Measurements from ENCODE around the gene FIBCD1. TPM values are rescaled to one million over a fixed set of nuclear protein-coding genes. Genes with fewer than 3 reads are reported as not detected.
"Not testable (repeated sequence)": the region's sequence is repeated elsewhere in the genome, so short reads cannot be mapped to it uniquely, and the experiment has no call there.

Gene FIBCD1
- total and polyA plus RNA-seq, 2 experiments from 2014 or later, result 0.43 to 4.0 TPM

DNA sequence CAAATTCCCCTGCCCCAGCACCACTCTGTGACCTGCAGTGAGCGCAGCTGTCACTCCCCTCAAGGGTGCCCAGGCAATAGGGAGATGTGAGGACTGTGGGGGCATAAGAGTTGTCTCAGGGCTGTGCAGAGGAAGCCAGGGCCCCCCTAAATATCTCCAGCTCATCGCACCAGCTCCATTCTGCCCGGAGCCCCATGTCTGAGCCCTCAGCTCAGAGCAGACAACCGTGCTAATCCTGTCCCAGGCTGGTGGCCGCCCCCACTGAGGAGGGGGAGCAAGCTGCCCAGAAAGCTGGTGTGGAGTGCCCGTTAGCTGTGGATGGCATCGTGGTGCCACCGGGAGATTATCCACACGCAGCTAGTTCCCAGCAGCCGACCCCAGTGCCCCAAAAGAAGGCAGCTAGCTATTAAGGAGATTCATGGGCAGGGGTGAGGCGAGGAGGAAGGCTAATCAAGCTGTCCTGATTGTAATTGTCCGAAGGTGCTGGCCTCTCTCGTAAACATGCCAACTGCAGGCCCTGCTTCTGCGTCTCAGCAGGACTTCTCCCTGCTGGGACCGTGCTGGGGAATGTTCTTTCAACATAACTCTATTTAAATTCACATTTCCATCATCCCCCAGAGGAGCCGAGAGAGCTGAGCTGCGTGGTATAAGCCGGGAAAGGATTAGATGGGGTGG is 17.0 kb upstream of the FIBCD1 start:
- TF ChIP-seq, protein P1, sequence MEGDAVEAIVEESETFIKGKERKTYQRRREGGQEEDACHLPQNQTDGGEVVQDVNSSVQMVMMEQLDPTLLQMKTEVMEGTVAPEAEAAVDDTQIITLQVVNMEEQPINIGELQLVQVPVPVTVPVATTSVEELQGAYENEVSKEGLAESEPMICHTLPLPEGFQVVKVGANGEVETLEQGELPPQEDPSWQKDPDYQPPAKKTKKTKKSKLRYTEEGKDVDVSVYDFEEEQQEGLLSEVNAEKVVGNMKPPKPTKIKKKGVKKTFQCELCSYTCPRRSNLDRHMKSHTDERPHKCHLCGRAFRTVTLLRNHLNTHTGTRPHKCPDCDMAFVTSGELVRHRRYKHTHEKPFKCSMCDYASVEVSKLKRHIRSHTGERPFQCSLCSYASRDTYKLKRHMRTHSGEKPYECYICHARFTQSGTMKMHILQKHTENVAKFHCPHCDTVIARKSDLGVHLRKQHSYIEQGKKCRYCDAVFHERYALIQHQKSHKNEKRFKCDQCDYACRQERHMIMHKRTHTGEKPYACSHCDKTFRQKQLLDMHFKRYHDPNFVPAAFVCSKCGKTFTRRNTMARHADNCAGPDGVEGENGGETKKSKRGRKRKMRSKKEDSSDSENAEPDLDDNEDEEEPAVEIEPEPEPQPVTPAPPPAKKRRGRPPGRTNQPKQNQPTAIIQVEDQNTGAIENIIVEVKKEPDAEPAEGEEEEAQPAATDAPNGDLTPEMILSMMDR (IDR thresholded peaks at IDR 0.05; ENCODE audit: low read depth, low read length), result no peak
- H3K36me3 ChIP-seq, result no peaks in the 10 kb centered on the region
- no peak for DNase-seq (ENCODE audit: low read depth in 1 of 2, low spot score in 1 of 2)
- no peak overlapping the region for H3K4me3 ChIP-seq
- H3K27ac ChIP-seq, result no peak overlapping the region
- H3K4me1 ChIP-seq (ENCODE audit: low read depth), result no peaks in the 10 kb centered on the region
- no peaks in the 10 kb centered on the region for H3K27me3 ChIP-seq
- H3K9me3 ChIP-seq (ENCODE audit: low read depth), result no peaks in the 10 kb centered on the region

DNA sequence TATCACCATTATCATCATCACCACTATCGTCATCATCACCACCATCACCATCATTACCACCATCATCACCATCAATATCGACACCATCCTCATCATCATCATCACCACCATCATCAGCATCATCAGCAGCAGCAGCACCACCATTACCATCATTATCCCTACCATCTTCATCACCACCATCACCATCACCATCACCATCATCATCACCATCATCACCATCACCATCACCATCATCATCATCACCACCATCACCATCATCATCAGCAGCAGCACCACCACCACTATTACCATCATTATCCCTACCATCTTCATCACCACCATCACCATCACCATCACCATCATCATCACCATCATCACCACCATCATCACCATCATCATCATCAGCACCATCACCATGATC is 15.9 kb upstream of the FIBCD1 start:
- not testable (repeated sequence) for H3K9me3 ChIP-seq (ENCODE audit: low read depth); H3K4me1 ChIP-seq (ENCODE audit: low read depth); H3K27me3 ChIP-seq; H3K4me3 ChIP-seq; H3K36me3 ChIP-seq; DNase-seq (ENCODE audit: low read depth in 1 of 2, low spot score in 1 of 2); H3K27ac ChIP-seq

DNA sequence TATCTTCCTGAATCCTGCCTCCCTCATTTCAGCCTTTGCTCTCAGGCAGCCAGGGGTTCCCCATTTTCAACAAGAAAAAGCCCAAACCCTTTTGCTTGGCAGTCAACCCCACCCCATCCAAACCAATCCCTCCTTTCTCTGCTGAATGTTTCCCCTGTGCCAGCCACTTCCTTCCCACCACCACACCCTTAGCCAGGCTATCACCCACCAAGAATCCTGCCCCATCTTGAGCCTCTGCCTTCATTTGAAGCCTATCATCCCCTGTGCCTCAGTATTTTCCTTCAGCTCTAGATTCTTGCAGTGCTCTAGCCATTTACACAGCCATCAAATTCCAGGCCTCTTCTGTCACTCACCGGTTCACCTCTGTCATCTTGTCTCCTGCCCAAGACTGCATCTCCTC is 15.3 kb upstream of the FIBCD1 start:
- TF ChIP-seq, protein P1 (IDR thresholded peaks at IDR 0.05; ENCODE audit: low read depth, low read length), result no peak
- Histone ChIP-seq H3K27me3 (no peaks in the 10 kb centered on the region), H3K9me3 (ENCODE audit: low read depth) (no peaks in the 10 kb centered on the region), H3K4me1 (ENCODE audit: low read depth) (no peaks in the 10 kb centered on the region), H3K36me3 (no peaks in the 10 kb centered on the region), H3K27ac (no peak overlapping the region), H3K4me3 (no peak overlapping the region)
- DNase-seq (ENCODE audit: low read depth in 1 of 2, low spot score in 1 of 2), result no peak

DNA sequence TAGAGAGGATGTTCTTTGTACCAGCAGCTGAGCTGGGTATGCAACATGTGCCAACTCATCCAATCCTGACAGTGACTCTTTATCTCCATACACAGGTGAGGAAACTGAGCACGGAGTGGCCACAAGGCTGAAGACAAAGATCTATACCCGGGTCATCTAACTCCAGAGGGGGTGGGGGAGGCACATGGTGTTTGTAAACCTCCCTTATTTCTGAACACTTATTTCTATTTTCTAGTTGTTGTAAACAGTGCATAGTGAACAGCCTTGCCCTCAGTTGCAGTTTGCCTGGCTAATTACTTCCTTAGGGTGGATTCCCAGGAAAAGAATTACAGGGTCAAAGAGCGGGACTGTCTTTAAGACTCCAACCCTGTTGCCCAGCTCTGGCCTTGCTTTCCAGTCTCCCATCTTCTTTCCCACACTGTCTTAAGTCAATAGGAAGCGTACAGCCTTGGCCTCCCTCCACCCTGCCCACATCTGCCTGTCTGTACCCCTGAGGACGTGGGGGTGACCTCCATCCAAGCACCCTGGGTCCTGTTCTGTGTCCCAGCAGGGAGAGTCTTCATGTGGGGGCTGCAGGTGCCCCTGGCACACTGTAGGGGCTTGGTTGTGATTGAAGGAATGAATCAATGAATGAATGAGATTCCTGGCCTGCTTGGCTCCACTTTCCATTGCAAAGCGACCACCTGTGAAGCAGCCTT is 13.2 kb upstream of the FIBCD1 start:
- Histone ChIP-seq H3K4me1 (ENCODE audit: low read depth) (no peaks in the 10 kb centered on the region), H3K27me3 (peaks cover 10% of the 10 kb centered on the region), H3K9me3 (ENCODE audit: low read depth) (no peaks in the 10 kb centered on the region), H3K36me3 (no peaks in the 10 kb centered on the region), H3K27ac (no peak overlapping the region), H3K4me3 (no peak overlapping the region)
- TF ChIP-seq, protein P1 (IDR thresholded peaks at IDR 0.05; ENCODE audit: low read depth, low read length), result no peak
- DNase-seq (ENCODE audit: low read depth in 1 of 2, low spot score in 1 of 2), result no peak

DNA sequence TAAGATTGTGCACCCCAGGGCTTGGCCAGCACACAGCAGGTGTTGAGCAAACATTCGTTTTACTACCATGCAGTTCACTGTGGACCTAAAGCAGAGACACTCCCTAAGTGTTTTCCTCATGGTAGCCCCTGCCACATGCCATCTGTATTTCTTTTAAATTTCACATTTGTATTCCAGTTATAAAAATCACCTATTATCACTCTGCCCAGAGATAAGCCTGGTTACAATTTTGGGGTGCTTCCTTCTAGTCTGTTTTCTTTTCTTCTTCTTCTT is 10.9 kb upstream of the FIBCD1 start:
- DNase-seq (ENCODE audit: low read depth in 1 of 2, low spot score in 1 of 2), result no peak
- H3K27me3 ChIP-seq, result peaks cover 11% of the 10 kb centered on the region
- TF ChIP-seq, protein P1 (IDR thresholded peaks at IDR 0.05; ENCODE audit: low read depth, low read length), result no peak

DNA sequence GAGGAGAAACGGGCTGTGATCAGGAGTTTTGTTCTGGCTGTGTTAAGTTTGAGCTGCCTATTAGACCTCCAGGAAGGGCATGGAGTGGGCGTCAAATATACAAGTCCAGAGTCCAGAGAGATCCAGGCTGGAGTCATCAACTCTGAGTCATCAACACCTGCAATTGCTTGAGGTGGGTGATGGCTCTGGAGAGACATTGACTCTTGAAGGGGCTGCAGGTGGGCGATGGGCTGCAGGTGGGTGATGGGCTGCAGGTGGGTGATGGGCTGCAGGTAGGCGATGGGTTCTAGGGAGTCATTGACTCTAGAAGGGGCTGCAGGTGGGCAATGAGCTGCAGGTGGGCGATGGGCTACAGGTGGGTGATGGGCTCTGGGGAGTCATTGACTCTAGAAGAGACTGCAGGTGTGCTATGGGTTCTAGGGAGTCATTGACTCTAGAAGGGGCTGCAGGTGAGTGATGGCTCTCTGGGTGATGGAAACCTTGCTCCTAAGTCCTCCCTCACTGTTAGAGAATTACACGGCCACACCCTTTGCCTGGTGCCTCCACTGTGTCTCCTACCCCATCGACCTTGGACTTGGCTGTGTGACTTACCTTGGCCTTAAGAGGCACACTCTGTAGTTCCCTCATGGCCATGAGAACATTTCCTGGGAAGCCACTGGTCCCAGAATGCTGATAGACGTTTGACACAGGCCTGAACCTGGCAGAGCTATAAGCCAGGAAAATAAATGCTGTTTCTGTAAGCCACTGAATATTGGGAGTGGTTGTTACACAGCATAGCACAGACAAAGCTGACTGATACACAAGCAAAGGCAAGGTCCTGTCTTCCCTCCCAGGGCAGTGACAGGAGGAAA is 10.4 kb upstream of the FIBCD1 start:
- H3K4me1 ChIP-seq (ENCODE audit: low read depth), result no peaks in the 10 kb centered on the region
- H3K36me3 ChIP-seq, result no peaks in the 10 kb centered on the region
- DNase-seq (ENCODE audit: low read depth in 1 of 2, low spot score in 1 of 2), result no peak
- H3K9me3 ChIP-seq (ENCODE audit: low read depth), result no peaks in the 10 kb centered on the region
- TF ChIP-seq, protein P1 (IDR thresholded peaks at IDR 0.05; ENCODE audit: low read depth, low read length), result no peak
- H3K27ac ChIP-seq, result no peak overlapping the region
- H3K4me3 ChIP-seq, result no peak overlapping the region
- peaks cover 13% of the 10 kb centered on the region for H3K27me3 ChIP-seq

More for the DNA sequence above, 10.9 kb upstream of the FIBCD1 start:
- Histone ChIP-seq H3K4me1 (ENCODE audit: low read depth) (no peaks in the 10 kb centered on the region), H3K27ac (no peak overlapping the region), H3K9me3 (ENCODE audit: low read depth) (no peaks in the 10 kb centered on the region), H3K4me3 (no peak overlapping the region), H3K36me3 (no peaks in the 10 kb centered on the region)
